BLaER1 (cell line): ENCODE data around the gene CPTP.

Source experiments
- H3K27ac ChIP-seq: shearing (Covaris generic); formaldehyde crosslinking; 2 replicates; pipeline ENCODE4 v1.8.1; 2022
- H3K27me3 ChIP-seq: shearing (Covaris generic); formaldehyde crosslinking; 2 replicates; pipeline ENCODE4 v1.8.1; 2022
- H3K36me3 ChIP-seq: shearing (Covaris generic); formaldehyde crosslinking; 2 replicates; pipeline ENCODE4 v1.8.1; 2022
- H3K4me1 ChIP-seq: shearing (Covaris generic); formaldehyde crosslinking; 2 replicates; pipeline ENCODE4 v1.8.1; 2022
- H3K4me2 ChIP-seq: shearing (Covaris generic); formaldehyde crosslinking; 2 replicates; pipeline ENCODE4 v1.8.1; 2022
- H3K4me3 ChIP-seq: shearing (Covaris generic); formaldehyde crosslinking; 2 replicates; pipeline ENCODE4 v1.8.1; 2022
- H3K9ac ChIP-seq: shearing (Covaris generic); formaldehyde crosslinking; 2 replicates; pipeline ENCODE4 v1.8.1; 2022
- H3K9me3 ChIP-seq: shearing (Covaris generic); formaldehyde crosslinking; 2 replicates; pipeline ENCODE4 v1.8.1; 2022
- H4K20me1 ChIP-seq: shearing (Covaris generic); formaldehyde crosslinking; 2 replicates; pipeline ENCODE4 v1.8.1; 2022
- Cebpa-rat ChIP-seq: shearing (Covaris generic); IDR thresholded peaks from 2 replicates; pipeline ENCODE4 v1.8.1; 2022

CPTP gene

GRCh38 chr1:1319646-1319941, 5.0 kb upstream of the CPTP start:
- TF ChIP-seq Cebpa-rat = no peak

GRCh38 chr1:1320666-1321448, 3.7 kb upstream of the CPTP start:
- no peak overlapping the region for H3K27ac ChIP-seq
- H3K27me3 ChIP-seq = no peaks in the 10 kb centered on the region
- TF ChIP-seq Cebpa-rat = no peak
- peaks cover 30% of the 10 kb centered on the region for H3K4me1 ChIP-seq
- peaks cover 67% of the 10 kb centered on the region for H3K36me3 ChIP-seq
- H3K9me3 ChIP-seq = no peaks in the 10 kb centered on the region
- H3K4me2 ChIP-seq = no peak overlapping the region
- peaks cover 85% of the 10 kb centered on the region for H4K20me1 ChIP-seq
- H3K4me3 ChIP-seq = no peak overlapping the region
- peak overlapping the region; percentile 53; the same call in 1 of the 2 replicates for H3K9ac ChIP-seq

More at GRCh38 chr1:1319646-1319941, 5.0 kb upstream of the CPTP start:
- H3K9me3 ChIP-seq = no peaks in the 10 kb centered on the region
- peaks cover 84% of the 10 kb centered on the region for H4K20me1 ChIP-seq
- H3K36me3 ChIP-seq = peaks cover 78% of the 10 kb centered on the region
- H3K4me3 ChIP-seq = no peak overlapping the region
- no peak overlapping the region for H3K27ac ChIP-seq
- H3K27me3 ChIP-seq = no peaks in the 10 kb centered on the region
- no peak overlapping the region for H3K4me2 ChIP-seq
- peak overlapping the region; percentile 45; the same call in 1 of the 2 replicates for H3K9ac ChIP-seq
- H3K4me1 ChIP-seq = peaks cover 22% of the 10 kb centered on the region

GRCh38 chr1:1321477-1321876, 3.1 kb upstream of the CPTP start:
- no peak overlapping the region for H3K4me2 ChIP-seq
- peaks cover 85% of the 10 kb centered on the region for H4K20me1 ChIP-seq
- H3K9ac ChIP-seq = peak overlapping the region; percentile 53; the same call in 1 of the 2 replicates
- no peak overlapping the region for H3K4me3 ChIP-seq
- no peak overlapping the region for H3K27ac ChIP-seq
- TF ChIP-seq Cebpa-rat = no peak
- H3K36me3 ChIP-seq = peaks cover 66% of the 10 kb centered on the region
- H3K4me1 ChIP-seq = peaks cover 37% of the 10 kb centered on the region
- H3K27me3 ChIP-seq = no peaks in the 10 kb centered on the region
- H3K9me3 ChIP-seq = no peaks in the 10 kb centered on the region

- Histone ChIP-seq H3K4me2 (no peak overlapping the region), H3K4me3 (no peak overlapping the region), H4K20me1 (peaks cover 85% of the 10 kb centered on the region), H3K36me3 (peaks cover 67% of the 10 kb centered on the region), H3K27me3 (no peaks in the 10 kb centered on the region), H3K9me3 (no peaks in the 10 kb centered on the region), H3K27ac (no peak overlapping the region), H3K4me1 (peaks cover 39% of the 10 kb centered on the region), H3K9ac (no peak overlapping the region)
- no peak for TF ChIP-seq Cebpa-rat
Observed at GRCh38 chr1:1322418-1322817, 2.2 kb upstream of the CPTP start.

- Histone ChIP-seq H4K20me1 (peaks cover 85% of the 10 kb centered on the region), H3K9ac (peak overlapping the region; percentile 43; the same call in 1 of the 2 replicates), H3K4me1 (peaks cover 39% of the 10 kb centered on the region), H3K4me2 (peak overlapping the region; percentile 75), H3K27me3 (no peaks in the 10 kb centered on the region), H3K36me3 (peaks cover 67% of the 10 kb centered on the region), H3K9me3 (no peaks in the 10 kb centered on the region), H3K27ac (no peak overlapping the region), H3K4me3 (0 out of 2 replicates have a peak overlapping the region, but pooled peaks have one; percentile 33)
- no peak for TF ChIP-seq Cebpa-rat
Observed at GRCh38 chr1:1322952-1323351, 1.6 kb upstream of the CPTP start.

- no peak for TF ChIP-seq Cebpa-rat
- Histone ChIP-seq H3K9ac (peak overlapping the region; percentile 97), H3K4me1 (peaks cover 39% of the 10 kb centered on the region), H3K27me3 (no peaks in the 10 kb centered on the region), H3K4me3 (peak overlapping the region; percentile 99), H3K9me3 (no peaks in the 10 kb centered on the region), H3K36me3 (peaks cover 63% of the 10 kb centered on the region), H3K27ac (peak overlapping the region; percentile 93), H4K20me1 (peaks cover 81% of the 10 kb centered on the region), H3K4me2 (peak overlapping the region; percentile 72)
Observed at GRCh38 chr1:1324084-1324523, 498 bp upstream of the CPTP start.

- Histone ChIP-seq H3K4me1 (peaks cover 38% of the 10 kb centered on the region), H3K27me3 (no peaks in the 10 kb centered on the region)
Observed at GRCh38 chr1:1325288-1326074, 879 bp downstream of the CPTP start.

GRCh38 chr1:1326075-1326605, 1.5 kb downstream of the CPTP start:
- Histone ChIP-seq H3K4me1 (peaks cover 36% of the 10 kb centered on the region), H3K4me2 (peak overlapping the region; percentile 97), H3K36me3 (peaks cover 42% of the 10 kb centered on the region), H3K4me3 (peak overlapping the region; percentile 99), H3K27me3 (no peaks in the 10 kb centered on the region), H3K9me3 (no peaks in the 10 kb centered on the region), H3K27ac (no peak overlapping the region), H4K20me1 (peaks cover 81% of the 10 kb centered on the region), H3K9ac (peak overlapping the region; percentile 97)
- no peak for TF ChIP-seq Cebpa-rat

More at GRCh38 chr1:1325288-1326074, 879 bp downstream of the CPTP start:
- no peaks in the 10 kb centered on the region for H3K9me3 ChIP-seq
- peaks cover 81% of the 10 kb centered on the region for H4K20me1 ChIP-seq
- peak overlapping the region; percentile 97 for H3K9ac ChIP-seq
- H3K36me3 ChIP-seq = peaks cover 49% of the 10 kb centered on the region
- peak overlapping the region; percentile 79 for H3K27ac ChIP-seq
- TF ChIP-seq Cebpa-rat = no peak
- H3K4me3 ChIP-seq = peak overlapping the region; percentile 99
- H3K4me2 ChIP-seq = peak overlapping the region; percentile 97

GRCh38 chr1:1327291-1327690, 2.7 kb downstream of the CPTP start:
- Histone ChIP-seq H3K9me3 (no peaks in the 10 kb centered on the region), H3K4me1 (peaks cover 36% of the 10 kb centered on the region), H3K4me2 (no peak overlapping the region), H3K27me3 (no peaks in the 10 kb centered on the region), H3K36me3 (peaks cover 32% of the 10 kb centered on the region), H3K4me3 (no peak overlapping the region), H3K27ac (no peak overlapping the region), H4K20me1 (peaks cover 78% of the 10 kb centered on the region), H3K9ac (no peak overlapping the region)
- no peak for TF ChIP-seq Cebpa-rat

- Histone ChIP-seq H3K36me3 (peaks cover 27% of the 10 kb centered on the region), H3K9me3 (no peaks in the 10 kb centered on the region), H4K20me1 (peaks cover 80% of the 10 kb centered on the region), H3K27me3 (no peaks in the 10 kb centered on the region), H3K4me2 (no peak overlapping the region), H3K27ac (no peak overlapping the region), H3K9ac (0 out of 2 replicates have a peak overlapping the region, but pooled peaks have one; percentile 4), H3K4me1 (peaks cover 30% of the 10 kb centered on the region), H3K4me3 (no peak overlapping the region)
- no peak for TF ChIP-seq Cebpa-rat
Observed at GRCh38 chr1:1328254-1328653, 3.7 kb downstream of the CPTP start.
